Kidney epithelial cell (primary cell): ENCODE measurements around the gene RHBDD1. TPM values are rescaled to one million over a fixed set of nuclear protein-coding genes. Genes with fewer than 3 reads are reported as not detected.

Experiments
- DNase-seq: peaks from one replicate; pipeline ENCODE4 v3.0.0-alpha.2; 2010; ENCODE audit warnings: low read depth
- H3K27me3 ChIP-seq: 2 replicates; pipeline ENCODE4 v1.6.0; 2011; ENCODE audit warnings: low read length; ENCODE audit not compliant: control insufficient read depth, insufficient read depth
- H3K36me3 ChIP-seq: 2 replicates; pipeline ENCODE4 v1.5.1; 2011; ENCODE audit warnings: low read length; ENCODE audit not compliant: control insufficient read depth, insufficient read depth
- H3K4me3 ChIP-seq: 2 replicates; pipeline ENCODE4 v1.5.1; 2011; ENCODE audit warnings: low read depth, mild to moderate bottlenecking, control low read depth, low read length
- CTCF ChIP-seq: IDR thresholded peaks from 2 replicates; pipeline ENCODE4 v1.5.1; 2011; ENCODE audit warnings: mild to moderate bottlenecking, moderate library complexity, low read length, control low read depth, inconsistent platforms; ENCODE audit not compliant: insufficient read depth, poor library complexity, severe bottlenecking
- total RNA-seq: library from RNA; depleted of rRNA; stranded (reverse); fragments of >200 nt; gene quantifications from 2 replicates; pipeline ENCODE4 v1.2.3, GENCODE V29; 2015

The RHBDD1 gene
- 23.7 and 30.1 TPM in 2 replicates for total RNA-seq

GRCh38 chr2:226835796-226836547 is at the start of gene RHBDD1:
TSS of gene RHBDD1 (plus strand) at chr2:226836054. CDS start at chr2:226864694, 28,640 bp downstream.
- TF ChIP-seq CTCF: no peak

GRCh38 chr2:226788064-226788463 is 47.8 kb upstream of the RHBDD1 start:
- no peak for DNase-seq
- H3K27me3 ChIP-seq: no peaks in the 10 kb centered on the region
- H3K4me3 ChIP-seq: no peak overlapping the region
- H3K36me3 ChIP-seq: peaks cover 2% of the 10 kb centered on the region
- TF ChIP-seq CTCF: no peak

More at GRCh38 chr2:226835796-226836547, at the start of gene RHBDD1:
- Histone ChIP-seq H3K36me3 (no peaks in the 10 kb centered on the region), H3K4me3 (peak within 1 kb of the TSS; percentile 67), H3K27me3 (no peaks in the 10 kb centered on the region)
- DNase-seq: peak; percentile 70

- no peak for TF ChIP-seq CTCF
- H3K36me3 ChIP-seq: no peaks in the 10 kb centered on the region
- no peak overlapping the region for H3K4me3 ChIP-seq
- DNase-seq: no peak
- H3K27me3 ChIP-seq: no peaks in the 10 kb centered on the region
These were observed 46.9 kb upstream of the RHBDD1 start for GRCh38 chr2:226788881-226789490.

GRCh38 chr2:226790011-226790410 is 45.8 kb upstream of the RHBDD1 start:
- Histone ChIP-seq H3K27me3 (no peaks in the 10 kb centered on the region), H3K36me3 (no peaks in the 10 kb centered on the region), H3K4me3 (no peak overlapping the region)
- no peak for DNase-seq
- no peak for TF ChIP-seq CTCF

- no peak for DNase-seq
- H3K4me3 ChIP-seq: no peak overlapping the region
- H3K36me3 ChIP-seq: no peaks in the 10 kb centered on the region
- H3K27me3 ChIP-seq: no peaks in the 10 kb centered on the region
- no peak for TF ChIP-seq CTCF
These were observed 45.4 kb upstream of the RHBDD1 start for GRCh38 chr2:226790431-226790830.
